Brain microvascular endothelial cell (primary cell): ENCODE data around the gene PNMA8B.

Experiments used
- DNase-seq: peaks from one replicate; pipeline ENCODE4 v3.0.0-alpha.2; 2020
- H3K27ac ChIP-seq: fragments of 250-450 bp; sonication (Bioruptor Pico); 2 replicates; pipeline ENCODE4 v1.5.1; 2020; ENCODE audit warnings: mild to moderate bottlenecking, moderate library complexity
- H3K27me3 ChIP-seq: fragments of 250-450 bp; sonication (Bioruptor Pico); replicated peaks from 2 replicates; pipeline ENCODE4 v1.5.1; 2020; ENCODE audit warnings: mild to moderate bottlenecking
- H3K36me3 ChIP-seq: fragments of 250-450 bp; sonication (Bioruptor Pico); replicated peaks from 2 replicates; pipeline ENCODE4 v1.5.1; 2020; ENCODE audit warnings: mild to moderate bottlenecking
- H3K4me3 ChIP-seq: 2 replicates; pipeline ENCODE4 v1.5.1; 2011; ENCODE audit warnings: low read depth, mild to moderate bottlenecking, control low read depth, low read length, moderate library complexity
- in situ Hi-C: cut with HindIII; loops from 2 replicates; pipeline ENCODE4 v1.10.0; 2017; ENCODE audit warnings: low sequenced_read_pairs, low pct_ligation_motif_present
- TF ChIP-seq, protein P1 (sequence below): IDR thresholded peaks from 2 replicates; pipeline ENCODE4 v1.5.1; 2011; ENCODE audit warnings: low read depth, mild to moderate bottlenecking, moderate library complexity, low read length, control low read depth, inconsistent platforms; ENCODE audit errors: missing control alignments

The PNMA8B gene

DNA sequence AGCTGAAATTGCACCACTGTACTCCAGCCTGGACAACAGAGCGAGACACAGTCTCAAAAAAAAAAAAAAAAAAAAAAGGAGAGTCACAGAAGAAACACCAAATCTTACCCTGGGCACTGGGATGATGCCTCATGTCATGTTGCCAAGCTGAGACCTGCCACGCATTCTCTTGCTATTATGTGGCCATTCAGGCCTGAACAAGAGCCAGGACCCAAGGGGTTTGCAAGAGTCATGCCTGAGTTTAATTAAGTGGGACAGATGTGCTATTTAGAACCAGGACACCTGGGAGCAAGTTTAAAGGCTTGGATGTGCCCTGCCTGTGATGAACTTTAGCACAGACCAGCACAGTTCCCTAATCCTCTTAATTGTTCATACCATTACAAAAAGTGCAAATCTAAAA, 34.1 kb downstream of the PNMA8B start:
- H3K4me3 ChIP-seq: no peak overlapping the region
- no peaks in the 10 kb centered on the region for H3K27me3 ChIP-seq
- TF ChIP-seq, protein P1, sequence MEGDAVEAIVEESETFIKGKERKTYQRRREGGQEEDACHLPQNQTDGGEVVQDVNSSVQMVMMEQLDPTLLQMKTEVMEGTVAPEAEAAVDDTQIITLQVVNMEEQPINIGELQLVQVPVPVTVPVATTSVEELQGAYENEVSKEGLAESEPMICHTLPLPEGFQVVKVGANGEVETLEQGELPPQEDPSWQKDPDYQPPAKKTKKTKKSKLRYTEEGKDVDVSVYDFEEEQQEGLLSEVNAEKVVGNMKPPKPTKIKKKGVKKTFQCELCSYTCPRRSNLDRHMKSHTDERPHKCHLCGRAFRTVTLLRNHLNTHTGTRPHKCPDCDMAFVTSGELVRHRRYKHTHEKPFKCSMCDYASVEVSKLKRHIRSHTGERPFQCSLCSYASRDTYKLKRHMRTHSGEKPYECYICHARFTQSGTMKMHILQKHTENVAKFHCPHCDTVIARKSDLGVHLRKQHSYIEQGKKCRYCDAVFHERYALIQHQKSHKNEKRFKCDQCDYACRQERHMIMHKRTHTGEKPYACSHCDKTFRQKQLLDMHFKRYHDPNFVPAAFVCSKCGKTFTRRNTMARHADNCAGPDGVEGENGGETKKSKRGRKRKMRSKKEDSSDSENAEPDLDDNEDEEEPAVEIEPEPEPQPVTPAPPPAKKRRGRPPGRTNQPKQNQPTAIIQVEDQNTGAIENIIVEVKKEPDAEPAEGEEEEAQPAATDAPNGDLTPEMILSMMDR: no peak
- in situ Hi-C loops: no loop called here
- no peak overlapping the region for H3K27ac ChIP-seq
- DNase-seq: no peak
- no peaks in the 10 kb centered on the region for H3K36me3 ChIP-seq

- H3K27ac ChIP-seq: no peak overlapping the region
These were observed 34.7 kb downstream of the PNMA8B start for GRCh38 chr19:46460981-46461380.

DNA sequence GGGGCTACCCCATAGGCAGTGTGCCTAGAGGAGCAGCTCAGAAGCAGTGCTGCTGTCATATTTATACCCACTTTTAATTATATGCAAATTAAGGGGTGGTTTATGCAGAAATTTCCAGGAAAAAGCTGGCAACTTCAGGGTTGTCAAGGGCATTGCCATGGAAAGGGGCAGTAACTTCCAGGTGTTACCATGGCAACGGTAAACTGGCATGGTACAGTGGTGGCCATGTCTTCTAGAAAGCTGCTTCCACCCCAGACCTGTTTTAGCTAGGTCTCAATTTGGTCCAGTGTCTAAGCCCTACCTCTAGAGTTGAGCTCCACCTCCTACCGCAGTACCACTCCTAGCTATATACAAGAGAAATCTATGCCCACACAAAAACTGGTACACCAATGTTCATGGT, 35.6 kb downstream of the PNMA8B start:
- no peaks in the 10 kb centered on the region for H3K27me3 ChIP-seq
- TF ChIP-seq, protein P1: no peak
- no peak overlapping the region for H3K27ac ChIP-seq
- in situ Hi-C loops: no loop called here
- DNase-seq: no peak
- no peaks in the 10 kb centered on the region for H3K36me3 ChIP-seq
- H3K4me3 ChIP-seq: no peak overlapping the region

More at GRCh38 chr19:46460981-46461380, 34.7 kb downstream of the PNMA8B start:
- Histone ChIP-seq H3K36me3 (no peaks in the 10 kb centered on the region), H3K4me3 (no peak overlapping the region), H3K27me3 (no peaks in the 10 kb centered on the region)
- in situ Hi-C loops: no loop called here
- TF ChIP-seq, protein P1: no peak
- no peak for DNase-seq

DNA sequence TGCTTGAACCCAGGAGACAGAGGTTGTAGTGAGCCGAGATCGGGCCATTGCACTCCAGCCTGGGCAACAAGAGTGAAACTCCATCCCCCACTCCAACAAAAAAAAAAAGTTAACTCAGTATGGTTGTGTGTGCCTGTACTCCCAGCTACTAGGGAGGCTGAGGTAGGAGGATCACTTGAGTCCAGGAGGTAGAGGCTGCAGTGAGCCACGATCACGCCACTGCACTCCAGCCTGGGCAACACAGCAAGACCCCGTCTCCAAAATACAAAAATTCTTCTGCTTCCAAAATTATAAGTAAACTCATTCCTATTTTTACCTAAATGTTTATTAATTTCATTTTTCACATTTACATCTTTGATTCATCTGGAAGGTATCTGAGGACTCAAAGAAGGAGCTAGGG, 38.7 kb downstream of the PNMA8B start:
- Histone ChIP-seq H3K27me3 (no peaks in the 10 kb centered on the region), H3K36me3 (no peaks in the 10 kb centered on the region), H3K27ac (no peak overlapping the region), H3K4me3 (no peak overlapping the region)
- in situ Hi-C loops: no loop called here
- TF ChIP-seq, protein P1: no peak
- no peak for DNase-seq

GRCh38 chr19:46454244-46454643, 41.4 kb downstream of the PNMA8B start:
- DNase-seq: no peak
- in situ Hi-C loops: no loop called here
- Histone ChIP-seq H3K36me3 (no peaks in the 10 kb centered on the region), H3K4me3 (no peak overlapping the region), H3K27ac (no peak overlapping the region), H3K27me3 (no peaks in the 10 kb centered on the region)
- TF ChIP-seq, protein P1: no peak

DNA sequence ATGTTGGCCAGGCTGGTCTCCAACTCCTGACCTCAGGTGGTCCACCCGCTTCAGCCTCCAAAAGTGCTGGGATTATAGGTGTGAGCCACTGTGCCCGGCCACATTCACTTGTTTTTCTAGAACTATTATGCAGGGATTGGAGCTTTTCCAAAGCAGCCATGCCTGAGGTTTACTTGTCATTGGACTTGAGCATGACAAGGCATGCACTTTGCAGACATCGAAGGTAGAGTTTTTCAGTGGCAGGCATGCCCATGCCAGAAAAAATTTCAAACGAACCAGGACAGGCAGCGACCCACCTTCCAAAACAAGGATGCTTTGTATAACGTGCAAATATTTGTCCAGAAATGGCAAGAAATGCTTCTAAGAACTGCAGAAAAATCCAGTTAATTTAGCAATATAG, 42.0 kb downstream of the PNMA8B start:
- Histone ChIP-seq H3K4me3 (no peak overlapping the region), H3K27me3 (no peaks in the 10 kb centered on the region), H3K36me3 (no peaks in the 10 kb centered on the region), H3K27ac (no peak overlapping the region)
- TF ChIP-seq, protein P1: no peak
- in situ Hi-C loops: no loop called here
- DNase-seq: no peak
